Ishikawa (cell line): ENCODE results near the gene KLF13.

Experiments
- EP300 ChIP-seq: IDR thresholded peaks from 2 replicates; pipeline ENCODE4 v1.6.1; 2012; ENCODE audit warnings: borderline replicate concordance
- TCF12 ChIP-seq: IDR thresholded peaks from 2 replicates; pipeline ENCODE4 v1.6.1; 2012; ENCODE audit warnings: low read depth
- YY1 ChIP-seq: IDR thresholded peaks from 2 replicates; pipeline ENCODE4 v1.6.1; 2012; ENCODE audit warnings: low read depth
- TF ChIP-seq, protein P1 (sequence below): IDR thresholded peaks from 2 replicates; pipeline ENCODE4 v1.6.1; 2012
- TF ChIP-seq, protein P2 (sequence below): IDR thresholded peaks from 2 replicates; pipeline ENCODE4 v1.6.1; 2012
- TF ChIP-seq, protein P3 (sequence below): IDR thresholded peaks from 2 replicates; pipeline ENCODE4 v1.6.1; 2012; ENCODE audit warnings: low read depth, mild to moderate bottlenecking

DNA sequence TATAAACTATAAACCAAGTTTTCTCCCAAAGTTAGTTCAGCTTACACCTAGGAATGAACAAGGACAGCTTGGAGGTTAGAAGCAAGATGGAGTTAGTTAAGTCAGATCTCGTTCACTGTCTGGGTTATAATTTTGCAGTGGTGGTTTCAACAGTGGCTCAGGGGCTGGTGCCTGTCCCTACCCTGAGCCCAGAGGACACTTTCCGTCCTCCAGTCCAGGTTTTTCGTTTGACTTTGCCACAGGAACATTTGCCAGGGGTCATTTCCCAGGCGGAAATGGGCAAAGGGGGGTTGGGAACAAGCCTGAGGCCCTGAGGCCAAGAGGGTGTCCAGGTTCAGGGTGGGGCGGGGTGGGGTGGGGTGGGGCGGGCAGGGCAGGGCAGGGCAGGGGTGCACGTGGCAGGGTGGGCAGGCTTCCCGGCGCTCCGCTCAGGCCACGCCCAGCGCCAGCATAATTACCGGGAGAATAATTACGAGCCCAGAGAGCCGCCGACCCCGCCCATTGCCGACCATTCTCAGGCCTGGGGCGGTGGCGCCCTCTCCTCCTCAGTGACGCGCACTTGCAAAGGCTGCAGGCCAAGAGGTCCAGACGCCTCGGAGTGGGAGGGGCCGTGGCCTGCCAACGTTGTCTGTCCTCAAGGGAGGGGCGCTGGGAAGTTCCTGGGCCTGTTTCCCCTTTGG, 70.4 kb downstream of the KLF13 start:
- TF ChIP-seq TCF12 (peak; percentile 56), EP300 (peak; percentile 42; the same call in 1 of the 2 replicates), YY1 (peak; percentile 43; the same call in 1 of the 2 replicates)
- TF ChIP-seq, protein P1, sequence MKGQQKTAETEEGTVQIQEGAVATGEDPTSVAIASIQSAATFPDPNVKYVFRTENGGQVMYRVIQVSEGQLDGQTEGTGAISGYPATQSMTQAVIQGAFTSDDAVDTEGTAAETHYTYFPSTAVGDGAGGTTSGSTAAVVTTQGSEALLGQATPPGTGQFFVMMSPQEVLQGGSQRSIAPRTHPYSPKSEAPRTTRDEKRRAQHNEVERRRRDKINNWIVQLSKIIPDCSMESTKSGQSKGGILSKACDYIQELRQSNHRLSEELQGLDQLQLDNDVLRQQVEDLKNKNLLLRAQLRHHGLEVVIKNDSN: peak; percentile 43; the same call in 1 of the 2 replicates
- TF ChIP-seq, protein P2, sequence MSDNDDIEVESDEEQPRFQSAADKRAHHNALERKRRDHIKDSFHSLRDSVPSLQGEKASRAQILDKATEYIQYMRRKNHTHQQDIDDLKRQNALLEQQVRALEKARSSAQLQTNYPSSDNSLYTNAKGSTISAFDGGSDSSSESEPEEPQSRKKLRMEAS: no peak; the same call in 1 of the 2 replicates
- TF ChIP-seq, protein P3, sequence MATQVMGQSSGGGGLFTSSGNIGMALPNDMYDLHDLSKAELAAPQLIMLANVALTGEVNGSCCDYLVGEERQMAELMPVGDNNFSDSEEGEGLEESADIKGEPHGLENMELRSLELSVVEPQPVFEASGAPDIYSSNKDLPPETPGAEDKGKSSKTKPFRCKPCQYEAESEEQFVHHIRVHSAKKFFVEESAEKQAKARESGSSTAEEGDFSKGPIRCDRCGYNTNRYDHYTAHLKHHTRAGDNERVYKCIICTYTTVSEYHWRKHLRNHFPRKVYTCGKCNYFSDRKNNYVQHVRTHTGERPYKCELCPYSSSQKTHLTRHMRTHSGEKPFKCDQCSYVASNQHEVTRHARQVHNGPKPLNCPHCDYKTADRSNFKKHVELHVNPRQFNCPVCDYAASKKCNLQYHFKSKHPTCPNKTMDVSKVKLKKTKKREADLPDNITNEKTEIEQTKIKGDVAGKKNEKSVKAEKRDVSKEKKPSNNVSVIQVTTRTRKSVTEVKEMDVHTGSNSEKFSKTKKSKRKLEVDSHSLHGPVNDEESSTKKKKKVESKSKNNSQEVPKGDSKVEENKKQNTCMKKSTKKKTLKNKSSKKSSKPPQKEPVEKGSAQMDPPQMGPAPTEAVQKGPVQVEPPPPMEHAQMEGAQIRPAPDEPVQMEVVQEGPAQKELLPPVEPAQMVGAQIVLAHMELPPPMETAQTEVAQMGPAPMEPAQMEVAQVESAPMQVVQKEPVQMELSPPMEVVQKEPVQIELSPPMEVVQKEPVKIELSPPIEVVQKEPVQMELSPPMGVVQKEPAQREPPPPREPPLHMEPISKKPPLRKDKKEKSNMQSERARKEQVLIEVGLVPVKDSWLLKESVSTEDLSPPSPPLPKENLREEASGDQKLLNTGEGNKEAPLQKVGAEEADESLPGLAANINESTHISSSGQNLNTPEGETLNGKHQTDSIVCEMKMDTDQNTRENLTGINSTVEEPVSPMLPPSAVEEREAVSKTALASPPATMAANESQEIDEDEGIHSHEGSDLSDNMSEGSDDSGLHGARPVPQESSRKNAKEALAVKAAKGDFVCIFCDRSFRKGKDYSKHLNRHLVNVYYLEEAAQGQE: no peak
